ENCODE data around the gene GOLGA8J. TPM values are rescaled to one million over a fixed set of nuclear protein-coding genes. Genes with fewer than 3 reads are reported as not detected.

The GOLGA8J gene
- polyA plus RNA-seq, 1 of the 3 experiments (the other 2 are of a cell fraction) = not detected

GRCh38 chr15:30036036-30036703 is 46.6 kb upstream of the GOLGA8J start:
- Histone ChIP-seq H4K20me1 (ENCODE audit: insufficient read depth) (no peaks in the 10 kb centered on the region), H2AFZ (ENCODE audit: low read depth) (no peak overlapping the region), H3K36me3 (replicated peaks in 1 of 2; ENCODE audit: control insufficient read depth in 1 of 2, insufficient read depth in 2 of 2, low read length in 1 of 2) (no peaks in the 10 kb centered on the region), H3K4me1 (ENCODE audit: control insufficient read depth in 1 of 2, insufficient read depth in 2 of 2, low read depth in 1 of 2, low read length in 1 of 2) (peaks cover 0 to 8% of the 10 kb centered on the region in 2 experiments; a peak in 1 of 4 replicates), H3K9me2 (no peaks in the 10 kb centered on the region), H3K27ac (ENCODE audit: low read depth in 2 of 2, low read length in 1 of 2) (no peak overlapping the region), H3K4me2 (no peak overlapping the region), H3K9me3 (no peaks in the 10 kb centered on the region), H3K27me3 (ENCODE audit: insufficient read depth) (no peaks in the 10 kb centered on the region), H3K4me3 (ENCODE audit: low read depth in 2 of 2, low read length in 1 of 2) (no peak overlapping the region), H3F3A (replicated peaks; ENCODE audit: insufficient read depth) (no peaks in the 10 kb centered on the region), H3K9ac (no peak overlapping the region), H3K79me2 (ENCODE audit: insufficient read depth) (no peaks in the 10 kb centered on the region)
- WGBS (ENCODE audit: low lambda C conversion rate) = 42% methylated on average over 6 of the region's 6 CpGs
- ChIA-PET CTCF (no interaction called here), POLR2A (no interaction called here)
- no peak for TF ChIP-seq TAF1 (IDR thresholded peaks at IDR 0.05; ENCODE audit: borderline replicate concordance, low read depth, low read length)
- no peak for TF ChIP-seq EP300 (IDR thresholded peaks at IDR 0.05; ENCODE audit: borderline replicate concordance in 1 of 2, low read depth in 1 of 2, low read length in 1 of 2)
- no peak for TF ChIP-seq NRF1 (IDR thresholded peaks at IDR 0.05; ENCODE audit: low read depth, low read length)
- no peak for TF ChIP-seq POLR2AphosphoS5 (IDR thresholded peaks at IDR 0.05; ENCODE audit: low read depth, low read length)
- no peak for TF ChIP-seq GABPA (IDR thresholded peaks at IDR 0.05; ENCODE audit: low read depth)
- TF ChIP-seq USF2 (IDR thresholded peaks at IDR 0.05; ENCODE audit: borderline replicate concordance, low read depth, low read length) = no peak
- TF ChIP-seq ZBTB33 (IDR thresholded peaks at IDR 0.05; ENCODE audit: borderline replicate concordance, low read depth) = no peak
- no peak for TF ChIP-seq TCF12 (IDR thresholded peaks at IDR 0.05)
- no peak for TF ChIP-seq MXI1 (IDR thresholded peaks at IDR 0.05; ENCODE audit: low read depth, low read length)
- no peak for TF ChIP-seq PBX3 (IDR thresholded peaks at IDR 0.05)
- no peak for TF ChIP-seq CTCF (IDR thresholded peaks at IDR 0.05)
- no peak for TF ChIP-seq EZH2phosphoT487 (IDR thresholded peaks at IDR 0.05; ENCODE audit: borderline replicate concordance, low read depth)
- no peak for TF ChIP-seq CHD2 (IDR thresholded peaks at IDR 0.05; ENCODE audit: low read length, partially characterized antibody)
- TF ChIP-seq MAX (IDR thresholded peaks at IDR 0.05; ENCODE audit: low read depth) = no peak
- TF ChIP-seq ELF1 (IDR thresholded peaks at IDR 0.05) = no peak
- TF ChIP-seq RCOR1 (IDR thresholded peaks at IDR 0.05; ENCODE audit: low read length) = no peak
- TF ChIP-seq RXRA (IDR thresholded peaks at IDR 0.05; ENCODE audit: borderline replicate concordance, low read depth) = no peak
- no peak for TF ChIP-seq SIN3A (IDR thresholded peaks at IDR 0.05; ENCODE audit: borderline replicate concordance, low read depth, low read length)
- no peak for TF ChIP-seq SMC3 (IDR thresholded peaks at IDR 0.05; ENCODE audit: low read depth, low read length)
- DNase-seq = no peak
